Mesenchymal stem cell (in vitro differentiated cells and primary cell): ENCODE measurements around the gene ZNF197. TPM values are rescaled to one million over a fixed set of nuclear protein-coding genes. Genes with fewer than 3 reads are reported as not detected.
"Not testable (repeated sequence)": the region's sequence is repeated elsewhere in the genome, so short reads cannot be mapped to it uniquely, and the experiment has no call there.

Source experiments
- DNase-seq: peaks from one replicate; pipeline ENCODE4 v3.0.0-alpha.2; 2013
- H2AFZ ChIP-seq: one replicate; pipeline ENCODE4 v1.6.1; 2013; ENCODE audit warnings: low read depth, mild to moderate bottlenecking, control low read depth, inconsistent platforms, low read length, moderate library complexity
- H2AK5ac ChIP-seq: 2 replicates; pipeline ENCODE4 v1.6.1; 2013; ENCODE audit warnings: low read length, moderate library complexity, mild to moderate bottlenecking, inconsistent platforms; ENCODE audit not compliant: severe bottlenecking
- H2BK120ac ChIP-seq: one replicate; pipeline ENCODE4 v1.6.1; 2013; ENCODE audit warnings: low read depth, mild to moderate bottlenecking, inconsistent platforms, low read length, moderate library complexity
- H2BK12ac ChIP-seq, 2 experiments: one replicate each; pipeline ENCODE4 v1.6.1; 2013; ENCODE audit warnings: inconsistent platforms in 2 of 2, low read length in 2 of 2, mild to moderate bottlenecking in 2 of 2, moderate library complexity in 2 of 2, control low read depth in 1 of 2
- H2BK15ac ChIP-seq: one replicate; pipeline ENCODE4 v1.6.1; 2013; ENCODE audit warnings: mild to moderate bottlenecking, low read depth, inconsistent platforms; ENCODE audit not compliant: poor library complexity, severe bottlenecking
- H2BK5ac ChIP-seq: 2 replicates; pipeline ENCODE4 v1.6.1; 2013; ENCODE audit warnings: low read depth, mild to moderate bottlenecking, low read length, control low read depth, inconsistent platforms; ENCODE audit not compliant: poor library complexity, severe bottlenecking
- H3K14ac ChIP-seq, 2 experiments: one replicate each; pipeline ENCODE4 v1.6.1; 2013; ENCODE audit warnings: inconsistent platforms in 2 of 2, low read length in 2 of 2, control low read depth in 1 of 2, mild to moderate bottlenecking in 1 of 2, moderate library complexity in 1 of 2
- H3K18ac ChIP-seq, 2 experiments: one replicate each; pipeline ENCODE4 v1.6.1; 2013; ENCODE audit warnings: inconsistent platforms in 2 of 2, low read length in 2 of 2, control low read depth in 1 of 2, low read depth in 1 of 2, mild to moderate bottlenecking in 1 of 2
- H3K23ac ChIP-seq, 2 experiments: one replicate each; pipeline ENCODE4 v1.6.1; 2013; ENCODE audit warnings: inconsistent platforms in 2 of 2, low read length in 2 of 2, mild to moderate bottlenecking in 2 of 2, moderate library complexity in 2 of 2, control low read depth in 1 of 2
- H3K27ac ChIP-seq: 2 replicates; pipeline ENCODE4 v1.5.1; 2013; ENCODE audit warnings: mild to moderate bottlenecking, moderate library complexity, low read length, control low read depth, inconsistent platforms; ENCODE audit not compliant: poor library complexity, severe bottlenecking
- H3K27me3 ChIP-seq, 2 experiments: 2 replicates each; pipeline versions ENCODE4 v1.6.1 to v1.7.0; 2013; ENCODE audit warnings: low read length in 2 of 2, mild to moderate bottlenecking in 2 of 2, moderate library complexity in 2 of 2, control low read depth in 1 of 2, inconsistent platforms in 1 of 2; ENCODE audit not compliant: control insufficient read depth in 1 of 2, insufficient read depth in 1 of 2
- H3K36me3 ChIP-seq, 2 experiments: 2 replicates each; pipeline versions ENCODE4 v1.6.1 to v1.7.0; 2013; ENCODE audit warnings: low read length in 2 of 2, control low read depth in 1 of 2, inconsistent platforms in 1 of 2, low read depth in 1 of 2, mild to moderate bottlenecking in 1 of 2; ENCODE audit not compliant: insufficient read depth in 2 of 2, control insufficient read depth in 1 of 2
- H3K4ac ChIP-seq, 2 experiments: one replicate each; pipeline ENCODE4 v1.6.1; 2013; ENCODE audit warnings: inconsistent platforms in 2 of 2, low read length in 2 of 2, mild to moderate bottlenecking in 2 of 2, moderate library complexity in 2 of 2, control low read depth in 1 of 2, low read depth in 1 of 2
- H3K4me1 ChIP-seq: 2 replicates; pipeline ENCODE4 v1.6.1; 2013; ENCODE audit warnings: low read depth, low read length, control low read depth; ENCODE audit not compliant: control insufficient read depth, insufficient read depth
- H3K4me2 ChIP-seq: 2 replicates; pipeline ENCODE4 v1.6.1; 2013; ENCODE audit warnings: low read length, mild to moderate bottlenecking, inconsistent platforms; ENCODE audit not compliant: poor library complexity, severe bottlenecking
- H3K4me3 ChIP-seq, 2 experiments: 2 replicates each; pipeline versions ENCODE4 v1.5.1 to v1.7.0; 2013; ENCODE audit warnings: low read length in 2 of 2, mild to moderate bottlenecking in 2 of 2, control low read depth in 1 of 2, low read depth in 1 of 2; ENCODE audit not compliant: insufficient read depth in 1 of 2
- H3K79me1 ChIP-seq: replicated peaks from 2 replicates; pipeline ENCODE4 v1.6.1; 2013; ENCODE audit warnings: mild to moderate bottlenecking, control low read depth, low read length, inconsistent platforms; ENCODE audit not compliant: poor library complexity, severe bottlenecking
- H3K9ac ChIP-seq: 2 replicates; pipeline ENCODE4 v1.7.0; 2013; ENCODE audit warnings: mild to moderate bottlenecking, low read length, moderate library complexity
- H3K9me3 ChIP-seq: 2 replicates; pipeline ENCODE4 v1.7.0; 2013; ENCODE audit warnings: mild to moderate bottlenecking, low read length; ENCODE audit not compliant: control insufficient read depth
- H4K8ac ChIP-seq: one replicate; pipeline ENCODE4 v1.6.1; 2013; ENCODE audit warnings: inconsistent platforms, mild to moderate bottlenecking, low read length, moderate library complexity
- H4K91ac ChIP-seq: one replicate; pipeline ENCODE4 v1.6.1; 2013; ENCODE audit warnings: mild to moderate bottlenecking, low read length, inconsistent platforms
- WGBS: methylation state at CpG from one replicate; pipeline ENCODE4 v1.1.7; 2013; ENCODE audit warnings: mixed read lengths; 5-methylcytosine and 5-hydroxymethylcytosine counted together
- polyA plus RNA-seq, 2 experiments: library from polyadenylated mRNA; stranded (reverse); fragments of 200-250 nt; gene quantifications; one replicate each; pipeline ENCODE4 v1.2.3, GENCODE V29; 2013

The ZNF197 gene
- polyA plus RNA-seq (2013, experiment 1 of 2) = 13.9 TPM
- 13.7 TPM for polyA plus RNA-seq (2013, experiment 2 of 2)

GRCh38 chr3:44624749-44625480 lies at the start of gene ZNF197:
Gene ZNF197, plus strand, starts transcription at chr3:44625036. Its CDS starts 4,119 bp downstream, at chr3:44629155.
- WGBS = 1% methylated on average over 46 of the region's 47 CpGs
- H3K4ac ChIP-seq = peak within 1 kb of the TSS; percentile 7 to 83
- peaks cover 15% of the 10 kb centered on the region for H3K79me1 ChIP-seq
- no peak within 1 kb of the TSS for H2BK12ac ChIP-seq
- no peak within 1 kb of the TSS for H2AK5ac ChIP-seq
- DNase-seq = peak; percentile 91
- H3K18ac ChIP-seq = peak within 1 kb of the TSS; percentile 72 to 98
- peak within 1 kb of the TSS; percentile 71 for H3K27ac ChIP-seq
- no peak within 1 kb of the TSS for H2BK5ac ChIP-seq
- H3K23ac ChIP-seq = peak within 1 kb of the TSS in 1 of 2 experiments; percentile 59
- H3K27me3 ChIP-seq = no peaks in the 10 kb centered on the region
- H2BK15ac ChIP-seq = peak within 1 kb of the TSS; percentile 55
- H3K9me3 ChIP-seq = no peaks in the 10 kb centered on the region
- H2AFZ ChIP-seq = peak within 1 kb of the TSS; percentile 70
- peak within 1 kb of the TSS; percentile 29 for H2BK120ac ChIP-seq
- H4K91ac ChIP-seq = peak within 1 kb of the TSS; percentile 47
- peak within 1 kb of the TSS; percentile 78 to 95 for H3K4me3 ChIP-seq
- peak within 1 kb of the TSS; percentile 57 for H3K4me2 ChIP-seq
- peak within 1 kb of the TSS; percentile 93 for H3K9ac ChIP-seq
- peak within 1 kb of the TSS; percentile 74 for H4K8ac ChIP-seq
- peak within 1 kb of the TSS in 1 of 2 experiments; percentile 94 for H3K14ac ChIP-seq
- no peaks in the 10 kb centered on the region for H3K4me1 ChIP-seq
- peaks cover 5 to 15% of the 10 kb centered on the region in 2 experiments for H3K36me3 ChIP-seq

GRCh38 chr3:44576613-44577012 lies 48.2 kb upstream of the ZNF197 start:
- DNase-seq = no peak
- H2BK15ac ChIP-seq = no peak overlapping the region
- H3K23ac ChIP-seq = no peak overlapping the region
- H2AFZ ChIP-seq = no peak overlapping the region
- H3K9ac ChIP-seq = no peak overlapping the region
- H3K4me2 ChIP-seq = no peak overlapping the region
- peaks cover 8 to 34% of the 10 kb centered on the region in 2 experiments for H3K36me3 ChIP-seq
- no peak overlapping the region for H3K14ac ChIP-seq
- no peaks in the 10 kb centered on the region for H3K27me3 ChIP-seq
- H2BK120ac ChIP-seq = no peak overlapping the region
- peaks cover 30% of the 10 kb centered on the region for H3K9me3 ChIP-seq
- H3K4me1 ChIP-seq = no peaks in the 10 kb centered on the region
- H3K27ac ChIP-seq = no peak overlapping the region
- no peak overlapping the region for H3K4ac ChIP-seq
- no peak overlapping the region for H2BK5ac ChIP-seq
- H3K4me3 ChIP-seq = no peak overlapping the region
- H3K18ac ChIP-seq = no peak overlapping the region
- H2BK12ac ChIP-seq = no peak overlapping the region
- H4K91ac ChIP-seq = no peak overlapping the region
- no peak overlapping the region for H4K8ac ChIP-seq
- peaks cover 2% of the 10 kb centered on the region for H3K79me1 ChIP-seq
- no peak overlapping the region for H2AK5ac ChIP-seq

- peaks cover 0 to 31% of the 10 kb centered on the region in 2 experiments for H3K36me3 ChIP-seq
- not testable (repeated sequence) for H3K27me3 ChIP-seq, H3K4me2 ChIP-seq, H3K23ac ChIP-seq, H2AFZ ChIP-seq, H2BK120ac ChIP-seq, H4K91ac ChIP-seq, H4K8ac ChIP-seq, H2BK15ac ChIP-seq, H3K4me1 ChIP-seq, H3K4me3 ChIP-seq, H3K9ac ChIP-seq, H3K14ac ChIP-seq, H3K4ac ChIP-seq, DNase-seq, H2AK5ac ChIP-seq, H3K27ac ChIP-seq, H3K79me1 ChIP-seq, H2BK5ac ChIP-seq, H3K18ac ChIP-seq, H2BK12ac ChIP-seq
- H3K9me3 ChIP-seq = peaks cover 22% of the 10 kb centered on the region
- 86% methylated on average over 11 of the region's 11 CpGs for WGBS
Observed at GRCh38 chr3:44577354-44577952, 47.4 kb upstream of the ZNF197 start.

DNA sequence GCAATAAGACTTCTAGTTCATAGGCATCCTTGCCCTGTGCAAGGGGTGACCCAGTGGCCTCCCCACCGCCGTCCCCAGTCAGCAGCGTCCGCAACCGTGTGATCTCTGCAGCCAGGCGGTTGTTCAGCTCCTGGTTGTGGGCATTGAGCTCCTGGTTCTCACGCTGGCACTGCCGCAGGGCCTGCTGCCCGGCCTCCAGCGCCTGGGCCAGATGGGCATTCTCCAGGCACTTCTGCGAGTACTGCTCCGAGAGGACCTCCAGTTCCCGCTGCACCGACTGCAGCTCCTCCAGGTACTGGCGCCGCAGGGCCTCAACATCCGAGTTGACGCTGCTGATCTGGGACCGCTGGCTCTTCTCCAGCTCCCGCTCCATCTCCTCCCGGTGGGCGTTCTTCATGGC lies 46.5 kb upstream of the ZNF197 start:
- H2BK15ac ChIP-seq, H2BK12ac ChIP-seq, H3K27ac ChIP-seq, H2BK120ac ChIP-seq, H3K4me2 ChIP-seq, H2AFZ ChIP-seq, H2AK5ac ChIP-seq, DNase-seq, H3K4me3 ChIP-seq, H4K91ac ChIP-seq, H2BK5ac ChIP-seq, H3K27me3 ChIP-seq, H4K8ac ChIP-seq, H3K4ac ChIP-seq, H3K9ac ChIP-seq, H3K18ac ChIP-seq, H3K4me1 ChIP-seq, H3K23ac ChIP-seq, H3K14ac ChIP-seq, H3K79me1 ChIP-seq: not testable (repeated sequence)
- H3K36me3 ChIP-seq = peaks cover 0 to 30% of the 10 kb centered on the region in 2 experiments
- 91% methylated on average over 22 of the region's 22 CpGs for WGBS
- peaks cover 15% of the 10 kb centered on the region for H3K9me3 ChIP-seq
